Mesothelial cell of epicardium (in vitro differentiated cells): ENCODE measurements around the gene SEH1L. TPM values are rescaled to one million over a fixed set of nuclear protein-coding genes. Genes with fewer than 3 reads are reported as not detected.
"Not testable (repeated sequence)": the region's sequence is repeated elsewhere in the genome, so short reads cannot be mapped to it uniquely, and the experiment has no call there.

Experiments used
- DNase-seq, 2 experiments: peaks; one replicate each; pipeline ENCODE4 v3.0.0; 2021; ENCODE audit warnings: low spot score in 2 of 2; ENCODE audit not compliant: unreplicated experiment in 2 of 2
- H3K27ac Mint-ChIP-seq: 2 replicates; pipeline ENCODE4 v1.8.0; 2021; ENCODE audit warnings: mixed read lengths
- H3K27me3 Mint-ChIP-seq: 2 replicates; pipeline ENCODE4 v1.8.0; 2021; ENCODE audit warnings: low read depth, mixed read lengths
- H3K36me3 Mint-ChIP-seq: 2 replicates; pipeline ENCODE4 v1.8.0; 2021; ENCODE audit warnings: mixed read lengths
- H3K4me1 Mint-ChIP-seq: 2 replicates; pipeline ENCODE4 v1.8.0; 2021; ENCODE audit warnings: mixed read lengths
- H3K4me3 Mint-ChIP-seq: 2 replicates; pipeline ENCODE4 v1.8.0; 2021; ENCODE audit warnings: mild to moderate bottlenecking, moderate library complexity, mixed read lengths
- H3K9me3 Mint-ChIP-seq: 2 replicates; pipeline ENCODE4 v1.8.0; 2021; ENCODE audit warnings: mixed read lengths
- total RNA-seq: library from RNA; stranded (reverse); gene quantifications from 3 replicates; pipeline ENCODE4 v1.2.1, GENCODE V29; 2021
- TF ChIP-seq, protein P1 (sequence below): fragments of 200-600 bp; sonication (generic); IDR thresholded peaks from one replicate; pipeline ENCODE4 v1.5.0; 2021; ENCODE audit warnings: antibody characterized with exemption; ENCODE audit not compliant: unreplicated experiment

The SEH1L gene, protein sequence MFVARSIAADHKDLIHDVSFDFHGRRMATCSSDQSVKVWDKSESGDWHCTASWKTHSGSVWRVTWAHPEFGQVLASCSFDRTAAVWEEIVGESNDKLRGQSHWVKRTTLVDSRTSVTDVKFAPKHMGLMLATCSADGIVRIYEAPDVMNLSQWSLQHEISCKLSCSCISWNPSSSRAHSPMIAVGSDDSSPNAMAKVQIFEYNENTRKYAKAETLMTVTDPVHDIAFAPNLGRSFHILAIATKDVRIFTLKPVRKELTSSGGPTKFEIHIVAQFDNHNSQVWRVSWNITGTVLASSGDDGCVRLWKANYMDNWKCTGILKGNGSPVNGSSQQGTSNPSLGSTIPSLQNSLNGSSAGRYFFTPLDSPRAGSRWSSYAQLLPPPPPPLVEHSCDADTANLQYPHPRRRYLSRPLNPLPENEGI
- 50.5 to 51.5 TPM (median 50.7 TPM) in 3 replicates for total RNA-seq

DNA sequence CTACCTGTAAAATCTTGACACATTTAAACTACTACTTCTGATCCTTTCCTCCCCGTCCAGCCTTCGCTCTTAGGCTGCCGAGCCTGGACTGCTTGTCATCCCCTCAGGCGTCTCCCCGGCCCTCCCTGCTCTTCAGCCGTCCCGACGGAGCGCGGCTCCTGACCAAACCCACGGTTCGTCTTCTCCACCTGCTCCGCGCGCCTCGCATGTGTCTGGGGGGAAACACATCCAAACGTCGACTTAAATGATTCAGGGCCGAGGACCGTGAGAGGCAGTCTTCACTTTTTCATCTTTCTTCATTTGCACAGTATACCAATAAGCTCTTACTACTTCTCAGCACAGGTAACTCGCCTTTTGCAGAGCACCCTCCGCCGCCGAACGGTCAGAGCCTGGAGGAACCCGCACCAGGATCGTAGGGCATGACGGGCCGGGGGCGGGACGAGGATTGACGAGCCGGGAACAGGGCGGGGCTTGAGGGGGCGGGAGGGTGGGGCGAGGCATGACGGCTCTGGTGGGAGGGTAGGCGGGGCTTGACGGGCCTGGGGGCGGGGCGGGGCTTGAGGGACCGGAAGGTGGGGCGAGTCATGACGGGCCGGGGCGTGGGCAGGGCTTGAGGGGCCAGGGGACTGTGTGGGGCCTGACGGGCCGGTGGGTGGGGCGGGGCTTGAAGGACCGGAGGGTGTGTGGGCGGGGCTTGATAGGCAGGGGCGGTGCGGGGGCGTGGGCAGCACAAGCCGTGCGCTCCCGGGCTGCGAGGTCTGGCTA is at the start of gene SEH1L:
TSS of gene SEH1L (plus strand) at position 727 of the 765 bp plus-strand sequence. CDS start 111 bp downstream, outside the sequence.
- Mint-ChIP-seq H3K36me3 (peaks cover under 1% of the 10 kb centered on the region), H3K4me1 (peaks cover 28% of the 10 kb centered on the region), H3K27me3 (no peaks in the 10 kb centered on the region), H3K27ac (peak within 1 kb of the TSS; percentile 99), H3K4me3 (peak within 1 kb of the TSS; percentile 85), H3K9me3 (no peaks in the 10 kb centered on the region)
- TF ChIP-seq, protein P1, sequence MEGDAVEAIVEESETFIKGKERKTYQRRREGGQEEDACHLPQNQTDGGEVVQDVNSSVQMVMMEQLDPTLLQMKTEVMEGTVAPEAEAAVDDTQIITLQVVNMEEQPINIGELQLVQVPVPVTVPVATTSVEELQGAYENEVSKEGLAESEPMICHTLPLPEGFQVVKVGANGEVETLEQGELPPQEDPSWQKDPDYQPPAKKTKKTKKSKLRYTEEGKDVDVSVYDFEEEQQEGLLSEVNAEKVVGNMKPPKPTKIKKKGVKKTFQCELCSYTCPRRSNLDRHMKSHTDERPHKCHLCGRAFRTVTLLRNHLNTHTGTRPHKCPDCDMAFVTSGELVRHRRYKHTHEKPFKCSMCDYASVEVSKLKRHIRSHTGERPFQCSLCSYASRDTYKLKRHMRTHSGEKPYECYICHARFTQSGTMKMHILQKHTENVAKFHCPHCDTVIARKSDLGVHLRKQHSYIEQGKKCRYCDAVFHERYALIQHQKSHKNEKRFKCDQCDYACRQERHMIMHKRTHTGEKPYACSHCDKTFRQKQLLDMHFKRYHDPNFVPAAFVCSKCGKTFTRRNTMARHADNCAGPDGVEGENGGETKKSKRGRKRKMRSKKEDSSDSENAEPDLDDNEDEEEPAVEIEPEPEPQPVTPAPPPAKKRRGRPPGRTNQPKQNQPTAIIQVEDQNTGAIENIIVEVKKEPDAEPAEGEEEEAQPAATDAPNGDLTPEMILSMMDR, result no peak
- DNase-seq, result peak; percentile 99 to 100

DNA sequence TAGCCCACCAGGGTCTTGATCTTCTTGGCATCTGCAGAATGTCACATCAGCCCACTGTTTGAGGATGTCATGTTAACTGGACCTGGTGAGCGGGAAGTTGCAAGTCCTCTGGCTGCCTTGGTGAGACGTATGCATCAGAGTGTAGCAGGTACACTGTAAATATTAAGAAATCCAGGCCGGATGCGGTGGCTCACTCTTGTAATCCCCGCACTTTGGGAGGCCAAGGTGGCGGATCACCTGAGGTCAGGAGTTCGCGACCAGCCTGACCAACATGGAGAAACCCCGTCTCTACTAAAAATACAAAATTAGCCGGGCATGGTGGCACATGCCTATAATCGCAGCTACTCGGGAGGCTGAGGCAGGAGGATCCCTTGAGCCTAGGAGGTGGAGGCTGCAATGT is 46.6 kb upstream of the SEH1L start:
- not testable (repeated sequence) for H3K4me1 Mint-ChIP-seq, DNase-seq, H3K27me3 Mint-ChIP-seq, H3K27ac Mint-ChIP-seq, H3K36me3 Mint-ChIP-seq, H3K4me3 Mint-ChIP-seq, H3K9me3 Mint-ChIP-seq

DNA sequence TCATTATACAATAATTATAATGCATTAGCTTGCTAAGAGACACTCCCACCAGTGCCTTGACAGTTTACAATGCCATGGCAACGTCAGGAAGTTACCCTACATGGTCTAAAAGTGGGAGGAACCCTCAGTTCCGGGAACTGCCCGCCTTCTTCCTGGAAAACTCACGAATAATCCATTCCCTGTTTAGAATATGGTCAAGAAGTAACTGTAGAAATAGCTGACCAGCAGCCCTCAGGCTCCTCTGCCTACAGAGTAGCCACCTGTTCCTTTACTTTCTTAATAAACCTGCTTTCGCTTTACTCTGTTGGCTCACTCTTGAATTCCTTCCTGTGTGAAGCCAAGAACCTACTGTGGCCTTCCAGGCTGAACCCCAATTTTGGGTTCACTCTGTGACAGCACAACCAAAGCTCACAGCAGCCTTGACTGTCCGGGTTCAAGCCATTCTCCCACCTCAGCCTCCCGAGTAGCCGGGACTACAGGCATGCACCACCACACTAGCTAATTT is 43.7 kb upstream of the SEH1L start:
- no peak for DNase-seq
- peaks cover 5% of the 10 kb centered on the region for H3K27me3 Mint-ChIP-seq
- no peaks in the 10 kb centered on the region for H3K36me3 Mint-ChIP-seq
- H3K4me3 Mint-ChIP-seq, result no peak overlapping the region
- TF ChIP-seq, protein P1, result no peak
- no peak overlapping the region for H3K27ac Mint-ChIP-seq
- H3K4me1 Mint-ChIP-seq, result peaks cover 3% of the 10 kb centered on the region
- H3K9me3 Mint-ChIP-seq, result no peaks in the 10 kb centered on the region

DNA sequence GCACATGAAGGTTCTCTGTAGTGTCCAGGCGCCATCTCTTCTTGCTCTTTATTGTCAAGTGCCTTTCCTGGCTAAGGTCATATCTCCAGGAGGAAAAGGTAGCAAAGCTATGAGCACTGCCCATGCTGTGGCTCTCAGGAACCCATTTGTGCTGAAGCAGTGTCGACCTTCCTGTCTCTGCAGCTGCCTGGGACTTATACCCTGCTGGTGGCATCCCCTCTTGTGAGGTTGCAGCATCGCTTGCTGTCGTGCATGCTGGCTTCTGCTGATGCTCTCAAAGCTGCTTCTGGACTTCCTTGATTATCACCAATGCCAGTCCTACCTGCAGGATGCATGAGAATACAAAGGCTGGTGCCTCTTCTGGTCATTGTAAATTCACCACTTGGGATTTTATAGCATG is 41.7 kb upstream of the SEH1L start:
- H3K4me3 Mint-ChIP-seq, result no peak overlapping the region
- no peak for DNase-seq
- no peaks in the 10 kb centered on the region for H3K9me3 Mint-ChIP-seq
- H3K27me3 Mint-ChIP-seq, result no peaks in the 10 kb centered on the region
- no peak overlapping the region for H3K27ac Mint-ChIP-seq
- no peaks in the 10 kb centered on the region for H3K36me3 Mint-ChIP-seq
- H3K4me1 Mint-ChIP-seq, result peaks cover 3% of the 10 kb centered on the region
- TF ChIP-seq, protein P1, result no peak

DNA sequence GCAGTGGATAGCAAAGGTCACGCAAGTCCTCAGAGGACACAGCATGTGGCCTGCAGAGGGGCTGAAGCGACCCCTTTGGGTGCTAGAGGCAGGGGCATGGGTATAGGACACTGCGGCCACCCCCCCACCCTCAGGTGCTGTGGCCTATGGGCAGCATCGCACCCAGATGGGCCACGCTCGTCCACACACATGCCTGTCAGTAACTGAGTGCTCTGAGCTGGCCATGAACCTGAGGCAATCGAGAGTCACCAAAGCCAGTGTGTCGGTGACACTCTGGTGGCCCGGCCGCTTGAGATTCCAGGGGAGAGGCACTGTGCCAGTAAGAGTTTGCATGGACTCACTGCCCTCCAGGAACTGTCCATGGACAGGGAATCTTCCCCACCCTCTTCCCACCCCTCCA is 41.0 kb upstream of the SEH1L start:
- no peak overlapping the region for H3K4me3 Mint-ChIP-seq

More for the DNA sequence above, 41.0 kb upstream of the SEH1L start:
- Mint-ChIP-seq H3K36me3 (no peaks in the 10 kb centered on the region), H3K27me3 (no peaks in the 10 kb centered on the region), H3K9me3 (no peaks in the 10 kb centered on the region), H3K4me1 (peaks cover 3% of the 10 kb centered on the region), H3K27ac (no peak overlapping the region)
- DNase-seq, result no peak
- TF ChIP-seq, protein P1, result no peak
